ENCODE results near the gene PBXIP1. TPM values are rescaled to one million over a fixed set of nuclear protein-coding genes. Genes with fewer than 3 reads are reported as not detected.

The PBXIP1 gene
- total and polyA plus RNA-seq, 2 experiments from 2014 or later: 26.4 to 70.4 TPM

GRCh38 chr1:154955039-154955717, 721 bp downstream of the PBXIP1 start:
- H2AFZ ChIP-seq: peak overlapping the region; percentile 87
- H3F3A ChIP-seq (ENCODE audit: insufficient read depth): peaks cover 9% of the 10 kb centered on the region
- in situ Hi-C loops (cut with MboI): no loop called here
- peak; percentile 83 for DNase-seq
- H3K36me3 ChIP-seq (ENCODE audit: low read depth): no peaks in the 10 kb centered on the region
- H3K9me3 ChIP-seq (ENCODE audit: low read depth): no peaks in the 10 kb centered on the region
- WGBS, 2 experiments (ENCODE audit: low coverage in 1 of 2, low lambda C conversion rate in 2 of 2, missing lambda C conversion rate in 2 of 2): 16 to 18% methylated on average over 4 of the region's 4 CpGs
- TF ChIP-seq EZH2 (IDR thresholded peaks at IDR 0.05; ENCODE audit: insufficient read depth, poor library complexity, severe bottlenecking) (no peak), EZH2phosphoT487 (IDR thresholded peaks at IDR 0.05; ENCODE audit: insufficient read depth, low read depth) (no peak)
- peaks cover 21% of the 10 kb centered on the region for H3K4me1 ChIP-seq (ENCODE audit: insufficient read depth)
- H3K79me2 ChIP-seq (ENCODE audit: insufficient read depth): peaks cover 18% of the 10 kb centered on the region; the same call in 1 of the 2 replicates
- H3K27ac ChIP-seq: peak overlapping the region; percentile 91
- no peaks in the 10 kb centered on the region for H3K9me2 ChIP-seq (ENCODE audit: insufficient read depth)
- peak overlapping the region; percentile 96 for H3K4me2 ChIP-seq (ENCODE audit: unreplicated experiment)
- peak overlapping the region; percentile 93 for H3K4me3 ChIP-seq
- H3K27me3 ChIP-seq (replicated peaks; ENCODE audit: insufficient read depth): no peaks in the 10 kb centered on the region
- H4K20me1 ChIP-seq (ENCODE audit: insufficient read depth): no peaks in the 10 kb centered on the region
- peak overlapping the region; percentile 86 for H3K9ac ChIP-seq

- Histone ChIP-seq H3F3A (ENCODE audit: insufficient read depth) (peaks cover 9% of the 10 kb centered on the region), H3K9me2 (ENCODE audit: insufficient read depth) (no peaks in the 10 kb centered on the region), H3K4me2 (ENCODE audit: unreplicated experiment) (no peak overlapping the region), H3K9ac (peak overlapping the region; percentile 86; the same call in 1 of the 2 replicates), H3K27ac (no peak overlapping the region), H3K27me3 (replicated peaks; ENCODE audit: insufficient read depth) (no peaks in the 10 kb centered on the region), H3K4me1 (ENCODE audit: insufficient read depth) (peaks cover 20% of the 10 kb centered on the region), H4K20me1 (ENCODE audit: insufficient read depth) (no peaks in the 10 kb centered on the region), H2AFZ (no peak overlapping the region), H3K9me3 (ENCODE audit: low read depth) (no peaks in the 10 kb centered on the region), H3K36me3 (ENCODE audit: low read depth) (no peaks in the 10 kb centered on the region), H3K79me2 (ENCODE audit: insufficient read depth) (peaks cover 14% of the 10 kb centered on the region; the same call in 1 of the 2 replicates), H3K4me3 (no peak overlapping the region)
- no peak for DNase-seq
- in situ Hi-C loops (cut with MboI): no loop called here
- TF ChIP-seq EZH2 (IDR thresholded peaks at IDR 0.05; ENCODE audit: insufficient read depth, poor library complexity, severe bottlenecking) (no peak), EZH2phosphoT487 (IDR thresholded peaks at IDR 0.05; ENCODE audit: insufficient read depth, low read depth) (no peak)
- WGBS, 2 experiments (ENCODE audit: low coverage in 1 of 2, low lambda C conversion rate in 2 of 2, missing lambda C conversion rate in 2 of 2): 40 to 54% methylated on average over 3 of the region's 3 CpGs
Measured at GRCh38 chr1:154954541-154954940, 1.4 kb downstream of the PBXIP1 start.

GRCh38 chr1:154953611-154954038, 2.3 kb downstream of the PBXIP1 start:
- in situ Hi-C loops (cut with MboI): no loop called here

GRCh38 chr1:154952664-154953063, 3.2 kb downstream of the PBXIP1 start:
- Histone ChIP-seq H3K4me2 (ENCODE audit: unreplicated experiment) (no peak overlapping the region), H3K9me3 (ENCODE audit: low read depth) (no peaks in the 10 kb centered on the region), H3K36me3 (ENCODE audit: low read depth) (no peaks in the 10 kb centered on the region), H4K20me1 (ENCODE audit: insufficient read depth) (no peaks in the 10 kb centered on the region), H3K9me2 (ENCODE audit: insufficient read depth) (no peaks in the 10 kb centered on the region), H3K79me2 (ENCODE audit: insufficient read depth) (0 out of 2 replicates have a peak, but pooled peaks cover 14% of the 10 kb centered on the region), H3K9ac (no peak overlapping the region), H3K4me1 (ENCODE audit: insufficient read depth) (peaks cover 20% of the 10 kb centered on the region), H3K4me3 (no peak overlapping the region), H3F3A (ENCODE audit: insufficient read depth) (peaks cover 9% of the 10 kb centered on the region), H3K27ac (no peak overlapping the region), H2AFZ (no peak overlapping the region), H3K27me3 (replicated peaks; ENCODE audit: insufficient read depth) (no peaks in the 10 kb centered on the region)
- DNase-seq: no peak
- 73 to 79% methylated on average over 6 of the region's 6 CpGs for WGBS, 2 experiments (ENCODE audit: low coverage in 1 of 2, low lambda C conversion rate in 2 of 2, missing lambda C conversion rate in 2 of 2)
- no peak for TF ChIP-seq EZH2phosphoT487 (IDR thresholded peaks at IDR 0.05; ENCODE audit: insufficient read depth, low read depth)
- no peak for TF ChIP-seq EZH2 (IDR thresholded peaks at IDR 0.05; ENCODE audit: insufficient read depth, poor library complexity, severe bottlenecking)
- in situ Hi-C loops (cut with MboI): no loop called here

More at GRCh38 chr1:154953611-154954038, 2.3 kb downstream of the PBXIP1 start:
- Histone ChIP-seq H3K79me2 (ENCODE audit: insufficient read depth) (0 out of 2 replicates have a peak, but pooled peaks cover 14% of the 10 kb centered on the region), H3K27ac (no peak overlapping the region), H3K4me2 (ENCODE audit: unreplicated experiment) (no peak overlapping the region), H3K36me3 (ENCODE audit: low read depth) (no peaks in the 10 kb centered on the region), H3K9me2 (ENCODE audit: insufficient read depth) (no peaks in the 10 kb centered on the region), H3K27me3 (replicated peaks; ENCODE audit: insufficient read depth) (no peaks in the 10 kb centered on the region), H3K4me3 (no peak overlapping the region), H3F3A (ENCODE audit: insufficient read depth) (peaks cover 9% of the 10 kb centered on the region), H3K9me3 (ENCODE audit: low read depth) (no peaks in the 10 kb centered on the region), H2AFZ (no peak overlapping the region), H3K9ac (no peak overlapping the region), H4K20me1 (ENCODE audit: insufficient read depth) (no peaks in the 10 kb centered on the region), H3K4me1 (ENCODE audit: insufficient read depth) (peaks cover 20% of the 10 kb centered on the region)
- 91 to 94% methylated on average over 2 of the region's 2 CpGs for WGBS, 2 experiments (ENCODE audit: low coverage in 1 of 2, low lambda C conversion rate in 2 of 2, missing lambda C conversion rate in 2 of 2)
- no peak for TF ChIP-seq EZH2phosphoT487 (IDR thresholded peaks at IDR 0.05; ENCODE audit: insufficient read depth, low read depth)
- TF ChIP-seq EZH2 (IDR thresholded peaks at IDR 0.05; ENCODE audit: insufficient read depth, poor library complexity, severe bottlenecking): no peak
- DNase-seq: no peak

Data from GM23248 (cell line).